Pancreas (tissue), 10 donors: ENCODE data around the gene LITAF. TPM values are rescaled to one million over a fixed set of nuclear protein-coding genes. Genes with fewer than 3 reads are reported as not detected.

Source experiments
- ATAC-seq, 4 donors: fragments of 200-7000 bp; cut with Tn5 transposase; one replicate each; pipeline versions ENCODE4 v1.8.0 to v1.9.1; 2020; ENCODE audit warnings: mild to moderate bottlenecking in 4 of 4, moderate library complexity in 4 of 4
- DNase-seq, 6 donors: peaks; one replicate each; pipeline ENCODE4 v3.0.0-alpha.2; 2020
- FAIRE-seq: peaks from 2 replicates; lab custom pipeline; 2012; peaks lifted over from hg19 to GRCh38; lab: Jason Lieb, UNC
- H3K27ac ChIP-seq, 4 donors: fragments of 200-600 bp; sonication (generic); 1 replicate in 3 of 4; 2 replicates in 1 of 4; pipeline versions ENCODE4 v1.5.0 to v1.8.0; 2020
- H3K27me3 ChIP-seq, 4 donors: fragments of 200-600 bp; one replicate each; pipeline ENCODE4 v1.8.0; 2021
- H3K36me3 ChIP-seq, 3 donors: fragments of 200-600 bp; sonication (generic) in 1 of 3; one replicate each; pipeline versions ENCODE4 v1.5.0 to v1.8.0; 2020 to 2021
- H3K4me1 ChIP-seq, 3 donors: fragments of 200-600 bp; one replicate each; pipeline ENCODE4 v1.8.0; 2021
- H3K4me3 ChIP-seq, 4 donors: fragments of 200-600 bp; sonication (generic) in 2 of 4; one replicate each; pipeline versions ENCODE4 v1.5.0 to v1.8.0; 2020 to 2021
- H3K9me3 ChIP-seq, 4 donors: fragments of 200-600 bp; one replicate each; pipeline ENCODE4 v1.8.0; 2021
- WGBS, 2 donors: extraction: QIAGEN DNeasy Blood & Tissue Kit; methylation state at CpG; one replicate each; pipeline ENCODE4 v1.1.7; 2013; 5-methylcytosine and 5-hydroxymethylcytosine counted together
- intact Hi-C, 3 donors: fragments of 100-400 bp; cut with DNase I; formaldehyde crosslinking; loops; one replicate each; pipeline versions ENCODE4 v1.11.1 to v1.14.2; 2022
- polyA plus RNA-seq, 2 donors: library from polyadenylated mRNA; stranded (reverse); fragments of 200-250 nt; gene quantifications; one replicate each; pipeline ENCODE4 v1.2.3, GENCODE V29; 2013
- total RNA-seq, 6 donors: library from RNA; stranded (reverse); fragmentation: NEBNext Ultra II Directional in 4 of 6; extraction: Animal tissue kit (Norgen Biotek cat#: 25700) in 4 of 6; gene quantifications; one replicate each; pipeline versions ENCODE4 v1.2.1 to v1.2.4, GENCODE V29; 2021 to 2023
- TF ChIP-seq, protein P1 (sequence below), 4 donors: fragments of 200-600 bp; sonication (generic) in 3 of 4; IDR thresholded peaks; one replicate each; pipeline versions ENCODE4 v1.5.0 to v1.8.0; 2021; ENCODE audit warnings: antibody characterized with exemption in 4 of 4
- donor health status: healthy with polysubstance abuse.
- donor health status: DM: no; HTN: no; CAD: no; lungs with moderate emphysema.
- donor health status: DM: no; HTN: no; CAD: no.
- donor health status: control.
- donor health status: control.
- donor health status: Bipolar disorder and iron deficiency.
- donor health status: DM: yes; HTN: yes; CAD: no.
- donor health status: DM: no; HTN: no; CAD: no.
- donor health status: DM: no; HTN: no; CAD: no.
- donor health status: DM: yes; HTN: yes; CAD: no.

The LITAF gene
- total and polyA plus RNA-seq, 8 donors: 17.6 to 85.3 (median 32.3) TPM

DNA sequence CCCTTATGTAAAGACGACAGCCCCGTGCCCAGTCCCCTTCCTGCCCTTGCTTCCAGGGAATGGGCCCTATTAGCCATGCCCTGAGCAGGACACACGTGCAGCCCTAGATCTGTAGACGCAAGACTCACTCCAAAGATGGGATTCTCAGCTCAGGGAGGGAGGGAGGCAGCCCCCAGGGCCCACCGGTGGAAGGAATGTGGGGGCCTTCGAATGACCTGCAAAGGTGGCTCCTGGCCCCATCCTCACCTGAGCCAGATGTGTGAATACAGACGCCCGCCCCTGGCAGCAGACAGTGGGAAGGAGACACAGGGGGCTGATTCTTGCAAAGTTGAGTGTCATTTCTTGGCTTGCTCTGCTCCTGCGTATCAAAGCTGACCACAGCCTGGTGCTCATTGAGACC lies 47.8 kb downstream of the LITAF start:
- no peaks in the 10 kb centered on the region for H3K27me3 ChIP-seq
- no peaks in the 10 kb centered on the region for H3K9me3 ChIP-seq
- no peaks in the 10 kb centered on the region for H3K4me1 ChIP-seq
- FAIRE-seq (no peak), ATAC-seq (no peak), DNase-seq (no peak)
- no peak overlapping the region for H3K27ac ChIP-seq
- TF ChIP-seq, protein P1, sequence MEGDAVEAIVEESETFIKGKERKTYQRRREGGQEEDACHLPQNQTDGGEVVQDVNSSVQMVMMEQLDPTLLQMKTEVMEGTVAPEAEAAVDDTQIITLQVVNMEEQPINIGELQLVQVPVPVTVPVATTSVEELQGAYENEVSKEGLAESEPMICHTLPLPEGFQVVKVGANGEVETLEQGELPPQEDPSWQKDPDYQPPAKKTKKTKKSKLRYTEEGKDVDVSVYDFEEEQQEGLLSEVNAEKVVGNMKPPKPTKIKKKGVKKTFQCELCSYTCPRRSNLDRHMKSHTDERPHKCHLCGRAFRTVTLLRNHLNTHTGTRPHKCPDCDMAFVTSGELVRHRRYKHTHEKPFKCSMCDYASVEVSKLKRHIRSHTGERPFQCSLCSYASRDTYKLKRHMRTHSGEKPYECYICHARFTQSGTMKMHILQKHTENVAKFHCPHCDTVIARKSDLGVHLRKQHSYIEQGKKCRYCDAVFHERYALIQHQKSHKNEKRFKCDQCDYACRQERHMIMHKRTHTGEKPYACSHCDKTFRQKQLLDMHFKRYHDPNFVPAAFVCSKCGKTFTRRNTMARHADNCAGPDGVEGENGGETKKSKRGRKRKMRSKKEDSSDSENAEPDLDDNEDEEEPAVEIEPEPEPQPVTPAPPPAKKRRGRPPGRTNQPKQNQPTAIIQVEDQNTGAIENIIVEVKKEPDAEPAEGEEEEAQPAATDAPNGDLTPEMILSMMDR (IDR thresholded peaks at IDR 0.05): no peak
- no peaks in the 10 kb centered on the region for H3K36me3 ChIP-seq
- intact Hi-C loops: loop anchor here in 1 of 3 donors (10.0 kb wide), 2 partner anchors 176 to 276 kb away; no protein-coding TSS in a partner anchor
- H3K4me3 ChIP-seq: no peak overlapping the region
- 72 to 76% methylated on average over 9 of the region's 9 CpGs for WGBS, 2 donors

GRCh38 chr16:11536104-11536866 lies 50.4 kb downstream of the LITAF start:
- intact Hi-C loops: loop anchor here in 1 of 3 donors (10.0 kb wide), 2 partner anchors 179 to 279 kb away; no protein-coding TSS in a partner anchor
- no peak overlapping the region for H3K27ac ChIP-seq
- ATAC-seq: no peak

DNA sequence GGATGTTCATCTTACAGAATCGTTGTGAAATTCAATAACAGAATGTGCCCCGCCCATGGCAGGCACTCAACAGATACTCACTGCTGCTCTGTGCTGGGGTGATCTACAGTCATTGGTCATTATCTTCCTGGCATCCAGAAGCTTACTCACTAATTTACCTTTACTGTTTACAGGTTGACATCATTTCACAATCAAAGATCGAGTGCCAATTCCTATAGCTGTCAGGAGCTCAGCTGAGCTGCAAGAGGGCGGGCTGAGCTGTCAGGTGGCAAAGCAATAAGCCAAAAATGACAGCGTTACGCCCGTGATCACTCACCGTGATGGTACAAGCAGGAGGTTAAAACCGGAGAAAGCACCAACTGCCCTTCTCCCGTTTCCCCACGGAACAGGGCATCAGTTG lies 51.2 kb downstream of the LITAF start:
- Histone ChIP-seq H3K4me1 (no peaks in the 10 kb centered on the region), H3K9me3 (no peaks in the 10 kb centered on the region), H3K27ac (no peak overlapping the region), H3K4me3 (no peak overlapping the region), H3K27me3 (no peaks in the 10 kb centered on the region), H3K36me3 (no peaks in the 10 kb centered on the region)
- ATAC-seq (peak in 3 of 4 donors; percentile 17 to 43 (median 23)), DNase-seq (no peak), FAIRE-seq (no peak)
- TF ChIP-seq, protein P1 (IDR thresholded peaks at IDR 0.05): no peak
- WGBS, 2 donors: 62 to 64% methylated on average over 11 of the region's 11 CpGs
- intact Hi-C loops: loop anchor here in 1 of 3 donors (10.0 kb wide), 2 partner anchors 179 to 279 kb away; no protein-coding TSS in a partner anchor

More at GRCh38 chr16:11536104-11536866, 50.4 kb downstream of the LITAF start:
- TF ChIP-seq, protein P1 (IDR thresholded peaks at IDR 0.05): no peak
- no peak for DNase-seq
- Histone ChIP-seq H3K27me3 (no peaks in the 10 kb centered on the region), H3K4me1 (no peaks in the 10 kb centered on the region), H3K9me3 (no peaks in the 10 kb centered on the region), H3K4me3 (no peak overlapping the region), H3K36me3 (no peaks in the 10 kb centered on the region)
- no peak for FAIRE-seq
- WGBS, 2 donors: 89 to 90% methylated on average over 15 of the region's 15 CpGs

- peak in 2 of 4 donors; percentile 45 to 56 for ATAC-seq
- peak in 1 of 6 donors; percentile 26 for DNase-seq
- WGBS, 2 donors: 37 to 41% methylated on average over 2 of the region's 2 CpGs
Measured at GRCh38 chr16:11534262-11534661, 52.5 kb downstream of the LITAF start.

More at GRCh38 chr16:11534262-11534661, 52.5 kb downstream of the LITAF start:
- no peak for FAIRE-seq
- intact Hi-C loops: loop anchor here in 1 of 3 donors (5.0 to 10.0 kb wide), 3 partner anchors 108 to 281 kb away; no protein-coding TSS in a partner anchor
- TF ChIP-seq, protein P1 (IDR thresholded peaks at IDR 0.05): no peak
- H3K27ac ChIP-seq: no peak overlapping the region
- H3K27me3 ChIP-seq: no peaks in the 10 kb centered on the region
- H3K4me3 ChIP-seq: no peak overlapping the region
- no peaks in the 10 kb centered on the region for H3K9me3 ChIP-seq
- no peaks in the 10 kb centered on the region for H3K4me1 ChIP-seq
- H3K36me3 ChIP-seq: no peaks in the 10 kb centered on the region
